Smooth muscle cell (in vitro differentiated cells): ENCODE measurements around the gene CCDC69. TPM values are rescaled to one million over a fixed set of nuclear protein-coding genes. Genes with fewer than 3 reads are reported as not detected.
"Not testable (repeated sequence)": the region's sequence is repeated elsewhere in the genome, so short reads cannot be mapped to it uniquely, and the experiment has no call there.

Experiments
- DNase-seq: peaks from one replicate; lab custom pipeline; 2025; ENCODE audit not compliant: unreplicated experiment; lab: John Stamatoyannopoulos, UW
- H2AFZ ChIP-seq: fragments of 200-600 bp; sonication (generic); 2 replicates; pipeline ENCODE4 v1.6.0; 2016; ENCODE audit warnings: antibody characterized with exemption, low read depth, mild to moderate bottlenecking
- H3F3A ChIP-seq: fragments of 200-600 bp; sonication (generic); 2 replicates; pipeline ENCODE4 v1.6.0; 2017; ENCODE audit warnings: antibody characterized with exemption, low read depth
- H3K27ac ChIP-seq: fragments of 200-600 bp; sonication (generic); 2 replicates; pipeline ENCODE4 v1.5.1; 2016; ENCODE audit warnings: low read depth, mild to moderate bottlenecking
- H3K27me3 ChIP-seq: fragments of 200-600 bp; sonication (generic); 2 replicates; pipeline ENCODE4 v1.6.1; 2016; ENCODE audit warnings: low read depth, mild to moderate bottlenecking
- H3K36me3 ChIP-seq: fragments of 200-600 bp; sonication (generic); 2 replicates; pipeline ENCODE4 v1.5.1; 2016; ENCODE audit warnings: low read depth
- H3K4me1 ChIP-seq: fragments of 200-600 bp; sonication (generic); 2 replicates; pipeline ENCODE4 v1.5.1; 2016; ENCODE audit warnings: low read depth
- H3K4me2 ChIP-seq: fragments of 200-600 bp; sonication (generic); 2 replicates; pipeline ENCODE4 v1.6.0; 2016; ENCODE audit warnings: mild to moderate bottlenecking
- H3K4me3 ChIP-seq: fragments of 200-600 bp; sonication (generic); 2 replicates; pipeline ENCODE4 v1.5.1; 2016; ENCODE audit warnings: mild to moderate bottlenecking
- H3K79me2 ChIP-seq: fragments of 200-600 bp; sonication (generic); 2 replicates; pipeline ENCODE4 v1.6.0; 2016; ENCODE audit warnings: low read depth, mild to moderate bottlenecking
- H3K9ac ChIP-seq: fragments of 200-600 bp; sonication (generic); 2 replicates; pipeline ENCODE4 v1.6.0; 2016; ENCODE audit warnings: low read depth
- H3K9me3 ChIP-seq: fragments of 200-600 bp; sonication (generic); replicated peaks from 2 replicates; pipeline ENCODE4 v1.5.1; 2016; ENCODE audit warnings: low read depth
- H4K20me1 ChIP-seq: fragments of 200-600 bp; sonication (generic); 2 replicates; pipeline ENCODE4 v1.6.0; 2016; ENCODE audit warnings: low read depth
- CTCF ChIP-seq: fragments of 200-600 bp; sonication (generic); IDR thresholded peaks from 2 replicates; pipeline ENCODE4 v1.5.1; 2017; ENCODE audit warnings: borderline replicate concordance, mild to moderate bottlenecking, antibody characterized with exemption; ENCODE audit not compliant: insufficient read depth, poor library complexity, severe bottlenecking
- WGBS: methylation state at CpG from one replicate; pipeline ENCODE4 v1.1.7; 2016; ENCODE audit warnings: low lambda C conversion rate; 5-methylcytosine and 5-hydroxymethylcytosine counted together
- polyA plus RNA-seq: library from polyadenylated mRNA; unstranded; fragments of >200 nt; fragmentation: Nextera tagmentation; extraction: Ambion mirVana; gene quantifications from 2 replicates; pipeline ENCODE4 v1.2.1, GENCODE V29; 2016
- total RNA-seq: library from RNA; depleted of rRNA; stranded (reverse); fragments of >200 nt; gene quantifications from 2 replicates; pipeline ENCODE4 v1.2.3, GENCODE V29; 2014

Gene CCDC69
- total and polyA plus RNA-seq, 2 experiments from 2014 or later, result 1.1 to 1.2 TPM

- Histone ChIP-seq H3K4me2 (no peak overlapping the region), H3K4me3 (no peak overlapping the region), H3K36me3 (no peaks in the 10 kb centered on the region), H3K9me3 (no peaks in the 10 kb centered on the region), H2AFZ (no peak overlapping the region), H3K27ac (no peak overlapping the region), H3K4me1 (no peaks in the 10 kb centered on the region), H3F3A (no peaks in the 10 kb centered on the region), H3K27me3 (no peaks in the 10 kb centered on the region), H4K20me1 (no peaks in the 10 kb centered on the region), H3K79me2 (no peaks in the 10 kb centered on the region), H3K9ac (no peak overlapping the region)
- TF ChIP-seq CTCF, result no peak
- 76% methylated on average over 5 of the region's 5 CpGs for WGBS
- DNase-seq, result no peak
These were observed 45.0 kb downstream of the CCDC69 start for GRCh38 chr5:151178777-151179488.

- H3F3A ChIP-seq, result no peaks in the 10 kb centered on the region
- no peaks in the 10 kb centered on the region for H3K79me2 ChIP-seq
- TF ChIP-seq CTCF, result no peak
- WGBS, result 93% methylated on average over 1 of the region's 1 CpG
- H2AFZ ChIP-seq, result no peak overlapping the region
- no peaks in the 10 kb centered on the region for H3K36me3 ChIP-seq
- no peak overlapping the region for H3K9ac ChIP-seq
- no peak overlapping the region for H3K27ac ChIP-seq
- no peaks in the 10 kb centered on the region for H3K27me3 ChIP-seq
- H4K20me1 ChIP-seq, result no peaks in the 10 kb centered on the region
- H3K9me3 ChIP-seq, result no peaks in the 10 kb centered on the region
- DNase-seq, result no peak
- no peaks in the 10 kb centered on the region for H3K4me1 ChIP-seq
- no peak overlapping the region for H3K4me2 ChIP-seq
- H3K4me3 ChIP-seq, result no peak overlapping the region
These were observed 45.5 kb downstream of the CCDC69 start for GRCh38 chr5:151178372-151178771.

- H3K4me1 ChIP-seq, H3K27me3 ChIP-seq, H3K27ac ChIP-seq, H4K20me1 ChIP-seq, H3K4me3 ChIP-seq, H3K4me2 ChIP-seq, H3F3A ChIP-seq, DNase-seq, H3K79me2 ChIP-seq, H3K9ac ChIP-seq, H3K9me3 ChIP-seq, H3K36me3 ChIP-seq, H2AFZ ChIP-seq: not testable (repeated sequence)
- WGBS, result 94% methylated on average over 5 of the region's 5 CpGs
These were observed 47.6 kb downstream of the CCDC69 start for GRCh38 chr5:151176268-151176667.

GRCh38 chr5:151174612-151175101 is 49.2 kb downstream of the CCDC69 start:
- Histone ChIP-seq H2AFZ (no peak overlapping the region), H4K20me1 (no peaks in the 10 kb centered on the region), H3K9ac (no peak overlapping the region), H3K79me2 (no peaks in the 10 kb centered on the region), H3F3A (no peaks in the 10 kb centered on the region), H3K9me3 (no peaks in the 10 kb centered on the region), H3K36me3 (no peaks in the 10 kb centered on the region), H3K4me3 (no peak overlapping the region), H3K27me3 (no peaks in the 10 kb centered on the region), H3K27ac (no peak overlapping the region), H3K4me1 (no peaks in the 10 kb centered on the region), H3K4me2 (no peak overlapping the region)
- DNase-seq, result no peak
- 80% methylated on average over 15 of the region's 15 CpGs for WGBS
- no peak for TF ChIP-seq CTCF
